Placental pericyte (primary cell): ENCODE data around the gene IFNL1. TPM values are rescaled to one million over a fixed set of nuclear protein-coding genes. Genes with fewer than 3 reads are reported as not detected.

Source experiments
- small RNA-seq: library from RNA; depleted of rRNA; stranded (forward); fragments of <200 nt; gene quantifications from one replicate; pipeline ENCODE3, GENCODE V24; 2012; ENCODE audit warnings: low replicate concordance
- total RNA-seq: library from RNA; depleted of rRNA; stranded (reverse); fragments of >200 nt; gene quantifications from 2 replicates; pipeline ENCODE4 v1.2.3, GENCODE V29; 2012

The IFNL1 gene
- total RNA-seq = not detected in 2 replicates

DNA sequence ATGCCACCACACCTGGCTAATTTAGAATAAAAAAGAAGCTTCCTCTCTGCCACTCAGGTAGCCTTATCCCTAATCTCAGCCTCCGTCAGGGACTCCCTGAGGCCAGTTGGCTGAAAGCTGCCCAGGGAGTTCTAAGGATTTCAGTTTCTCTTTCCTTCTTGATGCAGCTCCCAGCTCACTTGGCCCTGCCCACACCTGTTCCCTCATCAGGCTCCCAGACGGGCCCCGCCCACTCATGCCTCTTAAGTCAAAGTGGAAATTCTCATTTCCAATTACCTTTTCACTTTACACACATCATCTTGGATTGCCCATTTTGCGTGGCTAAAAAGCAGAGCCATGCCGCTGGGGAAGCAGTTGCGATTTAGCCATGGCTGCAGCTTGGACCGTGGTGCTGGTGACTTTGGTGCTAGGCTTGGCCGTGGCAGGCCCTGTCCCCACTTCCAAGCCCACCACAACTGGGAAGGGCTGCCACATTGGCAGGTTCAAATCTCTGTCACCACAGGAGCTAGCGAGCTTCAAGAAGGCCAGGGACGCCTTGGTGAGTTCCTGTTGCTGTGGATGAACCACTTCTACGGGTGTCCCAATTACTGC, at the start of gene IFNL1:
Gene IFNL1 (plus strand): TSS at position 353 of the 591 bp plus-strand sequence. CDS start 15 bp downstream, at position 368.

DNA sequence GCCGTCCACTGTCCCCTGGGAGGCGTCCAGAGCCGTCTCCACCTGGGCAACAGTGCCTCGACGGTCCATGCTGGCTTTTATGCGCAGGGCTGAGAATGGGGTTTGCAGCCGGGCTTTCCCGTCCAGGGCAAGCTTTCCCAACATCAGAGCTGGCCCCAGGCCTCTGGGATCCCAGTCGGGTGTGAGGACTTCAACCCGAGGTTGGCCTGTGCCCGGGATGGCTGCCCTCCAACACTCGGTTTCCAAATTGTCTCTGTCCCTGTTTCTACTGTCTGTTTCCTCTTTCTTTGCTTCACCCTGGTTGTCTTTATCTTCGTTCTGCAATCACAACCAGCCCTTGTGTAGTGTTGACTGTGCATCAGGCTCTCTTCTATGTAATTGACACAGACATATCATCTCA, 47.4 kb upstream of the IFNL1 start, which contains the start of gene IFNL4:
Gene IFNL4 (minus strand): TSS at position 51 of the 400 bp plus-strand sequence.

DNA sequence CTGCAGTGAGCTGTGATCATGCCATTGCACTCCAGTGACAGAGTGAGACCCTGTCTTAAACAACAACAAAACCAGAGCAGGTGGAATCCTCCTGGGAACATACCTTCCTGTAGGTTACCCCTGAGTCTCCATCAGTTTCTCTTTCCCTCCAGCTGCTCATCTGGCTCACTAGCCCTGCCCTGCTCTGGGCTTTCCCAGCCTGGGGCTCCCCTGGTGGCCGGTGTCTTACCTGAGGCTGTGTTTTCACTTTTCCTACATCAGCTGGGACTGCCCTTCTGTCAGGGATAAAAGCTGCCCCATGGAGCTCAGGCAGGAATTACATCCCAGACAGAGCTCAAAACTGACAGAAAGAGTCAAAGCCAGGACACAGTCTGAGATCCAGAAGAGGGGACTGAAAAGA, 28.1 kb upstream of the IFNL1 start, which contains the start of gene IFNL2:
Gene IFNL2 (plus strand): TSS at position 312 of the 400 bp plus-strand sequence. CDS start 173 bp downstream, outside the sequence.

GRCh38 chr19:39341719-39342604, 45.8 kb downstream of the IFNL1 start, which contains the start of gene SAMD4B:
Gene SAMD4B (plus strand): TSS chr19:39342421. CDS start chr19:39356894, 14,473 bp downstream.

Small RNA genes within 50 kb of the gene (small RNA-seq; reads per million reads assigned to genes)
- not detected for gene AC011445.2

Other genes starting within 250 kb of the IFNL1 start
- not detected in 2 replicates for gene ACP7, start 212.0 kb upstream of the IFNL1 start, total RNA-seq
- 10.3 and 14.6 TPM in 2 replicates for gene PAK4, start 170.6 kb upstream of the IFNL1 start, total RNA-seq
- not detected in 2 replicates for gene NCCRP1, start 99.4 kb upstream of the IFNL1 start, total RNA-seq
- not detected in 2 replicates for gene SYCN, start 92.1 kb upstream of the IFNL1 start, total RNA-seq
- not detected in 2 replicates for gene IFNL3, start 51.4 kb upstream of the IFNL1 start, total RNA-seq
- not detected in 2 replicates for gene IFNL4, start 47.6 kb upstream of the IFNL1 start, total RNA-seq
- gene IFNL2, start 28.0 kb upstream of the IFNL1 start, total RNA-seq = not detected in 2 replicates
- gene LRFN1, start 24.5 kb downstream of the IFNL1 start, total RNA-seq = under 0.01 TPM in 1 of 2 replicates, not detected in the other
- 1.4 TPM in 1 of 2 replicates, not detected in the other for gene GMFG, start 39.6 kb downstream of the IFNL1 start, total RNA-seq
- gene SAMD4B, start 46.0 kb downstream of the IFNL1 start, total RNA-seq = 67.8 and 80.2 TPM in 2 replicates
- 35.0 and 38.4 TPM in 2 replicates for gene PAF1, start 94.7 kb downstream of the IFNL1 start, total RNA-seq
- 21.0 and 25.1 TPM in 2 replicates for gene MED29, start 95.0 kb downstream of the IFNL1 start, total RNA-seq
- gene ZFP36, start 110.4 kb downstream of the IFNL1 start, total RNA-seq = 4.6 and 6.4 TPM in 2 replicates
- gene PLEKHG2, start 116.3 kb downstream of the IFNL1 start, total RNA-seq = 12.5 and 35.9 TPM in 2 replicates
- gene RPS16, start 139.5 kb downstream of the IFNL1 start, total RNA-seq = 117 and 211 TPM in 2 replicates
- 97.6 and 122 TPM in 2 replicates for gene SUPT5H, start 149.2 kb downstream of the IFNL1 start, total RNA-seq
- gene TIMM50, start 184.4 kb downstream of the IFNL1 start, total RNA-seq = 43.1 and 65.0 TPM in 2 replicates
- gene DLL3, start 202.5 kb downstream of the IFNL1 start, total RNA-seq = 0.43 TPM in 1 of 2 replicates, not detected in the other
- not detected in 2 replicates for gene SELENOV, start 218.7 kb downstream of the IFNL1 start, total RNA-seq
- 1.8 and 4.6 TPM in 2 replicates for gene EID2B, start 236.4 kb downstream of the IFNL1 start, total RNA-seq
- gene EID2, start 243.8 kb downstream of the IFNL1 start, total RNA-seq = 3.9 and 12.2 TPM in 2 replicates